Measurements from ENCODE around the gene AP1S3.

AP1S3 gene

GRCh38 chr2:223870840-223871611, 33.6 kb upstream of the AP1S3 start:
- ATAC-seq (ENCODE audit: low read depth) (no peak), DNase-seq (ENCODE audit: low spot score) (no peak)
- H3K4me3 ChIP-seq (ENCODE audit: severe bottlenecking), result no peak overlapping the region
- H3K9me3 ChIP-seq (ENCODE audit: severe bottlenecking), result no peaks in the 10 kb centered on the region
- H3K36me3 ChIP-seq (ENCODE audit: low read depth), result peaks cover 34% of the 10 kb centered on the region
- TF ChIP-seq, protein P1, sequence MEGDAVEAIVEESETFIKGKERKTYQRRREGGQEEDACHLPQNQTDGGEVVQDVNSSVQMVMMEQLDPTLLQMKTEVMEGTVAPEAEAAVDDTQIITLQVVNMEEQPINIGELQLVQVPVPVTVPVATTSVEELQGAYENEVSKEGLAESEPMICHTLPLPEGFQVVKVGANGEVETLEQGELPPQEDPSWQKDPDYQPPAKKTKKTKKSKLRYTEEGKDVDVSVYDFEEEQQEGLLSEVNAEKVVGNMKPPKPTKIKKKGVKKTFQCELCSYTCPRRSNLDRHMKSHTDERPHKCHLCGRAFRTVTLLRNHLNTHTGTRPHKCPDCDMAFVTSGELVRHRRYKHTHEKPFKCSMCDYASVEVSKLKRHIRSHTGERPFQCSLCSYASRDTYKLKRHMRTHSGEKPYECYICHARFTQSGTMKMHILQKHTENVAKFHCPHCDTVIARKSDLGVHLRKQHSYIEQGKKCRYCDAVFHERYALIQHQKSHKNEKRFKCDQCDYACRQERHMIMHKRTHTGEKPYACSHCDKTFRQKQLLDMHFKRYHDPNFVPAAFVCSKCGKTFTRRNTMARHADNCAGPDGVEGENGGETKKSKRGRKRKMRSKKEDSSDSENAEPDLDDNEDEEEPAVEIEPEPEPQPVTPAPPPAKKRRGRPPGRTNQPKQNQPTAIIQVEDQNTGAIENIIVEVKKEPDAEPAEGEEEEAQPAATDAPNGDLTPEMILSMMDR (IDR thresholded peaks at IDR 0.05; ENCODE audit: poor library complexity, severe bottlenecking), result no peak
- no peak overlapping the region for H3K27ac ChIP-seq (ENCODE audit: poor library complexity, severe bottlenecking)
- no peaks in the 10 kb centered on the region for H3K27me3 ChIP-seq (ENCODE audit: insufficient read depth, poor library complexity, severe bottlenecking)
- H3K4me1 ChIP-seq (ENCODE audit: insufficient read depth, poor library complexity, severe bottlenecking), result peaks cover 2% of the 10 kb centered on the region

GRCh38 chr2:223868005-223868404, 30.6 kb upstream of the AP1S3 start:
- Histone ChIP-seq H3K4me1 (ENCODE audit: insufficient read depth, poor library complexity, severe bottlenecking) (peaks cover 5% of the 10 kb centered on the region), H3K36me3 (ENCODE audit: low read depth) (peaks cover 10% of the 10 kb centered on the region; the same call in 1 of the 2 replicates), H3K9me3 (ENCODE audit: severe bottlenecking) (no peaks in the 10 kb centered on the region), H3K27ac (ENCODE audit: poor library complexity, severe bottlenecking) (no peak overlapping the region), H3K27me3 (ENCODE audit: insufficient read depth, poor library complexity, severe bottlenecking) (no peaks in the 10 kb centered on the region), H3K4me3 (ENCODE audit: severe bottlenecking) (no peak overlapping the region)
- DNase-seq (ENCODE audit: low spot score), result no peak
- TF ChIP-seq, protein P1 (IDR thresholded peaks at IDR 0.05; ENCODE audit: poor library complexity, severe bottlenecking), result no peak
- ATAC-seq (ENCODE audit: low read depth), result no peak

GRCh38 chr2:223865907-223866508, 28.6 kb upstream of the AP1S3 start:
- DNase-seq (ENCODE audit: low spot score), result no peak
- TF ChIP-seq, protein P1 (IDR thresholded peaks at IDR 0.05; ENCODE audit: poor library complexity, severe bottlenecking), result no peak
- Histone ChIP-seq H3K9me3 (ENCODE audit: severe bottlenecking) (no peaks in the 10 kb centered on the region), H3K4me3 (ENCODE audit: severe bottlenecking) (no peak overlapping the region), H3K4me1 (ENCODE audit: insufficient read depth, poor library complexity, severe bottlenecking) (peaks cover 15% of the 10 kb centered on the region), H3K27ac (ENCODE audit: poor library complexity, severe bottlenecking) (peak overlapping the region; percentile 7), H3K27me3 (ENCODE audit: insufficient read depth, poor library complexity, severe bottlenecking) (no peaks in the 10 kb centered on the region), H3K36me3 (ENCODE audit: low read depth) (no peaks in the 10 kb centered on the region)
- peak; percentile 68 for ATAC-seq (ENCODE audit: low read depth)

- H3K27me3 ChIP-seq (ENCODE audit: insufficient read depth, poor library complexity, severe bottlenecking), result no peaks in the 10 kb centered on the region
- no peaks in the 10 kb centered on the region for H3K36me3 ChIP-seq (ENCODE audit: low read depth)
- no peak overlapping the region for H3K4me3 ChIP-seq (ENCODE audit: severe bottlenecking)
- no peaks in the 10 kb centered on the region for H3K9me3 ChIP-seq (ENCODE audit: severe bottlenecking)
- H3K4me1 ChIP-seq (ENCODE audit: insufficient read depth, poor library complexity, severe bottlenecking), result peaks cover 20% of the 10 kb centered on the region
- no peak for DNase-seq (ENCODE audit: low spot score)
- H3K27ac ChIP-seq (ENCODE audit: poor library complexity, severe bottlenecking), result peak overlapping the region; percentile 7
- ATAC-seq (ENCODE audit: low read depth), result no peak
- TF ChIP-seq, protein P1 (IDR thresholded peaks at IDR 0.05; ENCODE audit: poor library complexity, severe bottlenecking), result no peak
Observed at GRCh38 chr2:223865124-223865523, 27.7 kb upstream of the AP1S3 start.

DNA sequence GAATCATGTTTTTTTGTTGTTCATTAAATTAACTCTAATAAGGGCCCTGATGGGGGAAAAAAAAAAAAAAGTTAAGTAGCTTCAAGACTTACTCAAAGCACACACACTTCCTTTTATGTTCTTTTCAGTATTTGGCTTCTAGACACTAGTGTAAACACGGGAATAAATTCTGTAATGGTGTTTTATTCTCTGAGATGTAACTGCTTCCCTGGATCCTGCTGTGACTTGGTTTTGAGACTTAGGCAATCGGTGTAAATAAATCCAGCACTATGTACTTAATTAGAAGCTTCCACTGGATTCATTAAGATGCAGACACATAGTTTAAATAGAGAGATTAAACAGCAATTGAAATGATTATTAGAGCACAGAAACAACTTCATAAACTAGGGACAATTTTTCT, 26.1 kb upstream of the AP1S3 start:
- ATAC-seq (ENCODE audit: low read depth) (no peak), DNase-seq (ENCODE audit: low spot score) (no peak)
- peak overlapping the region; percentile 17 for H3K27ac ChIP-seq (ENCODE audit: poor library complexity, severe bottlenecking)
- H3K36me3 ChIP-seq (ENCODE audit: low read depth), result no peaks in the 10 kb centered on the region
- TF ChIP-seq, protein P1 (IDR thresholded peaks at IDR 0.05; ENCODE audit: poor library complexity, severe bottlenecking), result no peak
- no peaks in the 10 kb centered on the region for H3K27me3 ChIP-seq (ENCODE audit: insufficient read depth, poor library complexity, severe bottlenecking)
- no peak overlapping the region for H3K4me3 ChIP-seq (ENCODE audit: severe bottlenecking)
- peaks cover 20% of the 10 kb centered on the region for H3K4me1 ChIP-seq (ENCODE audit: insufficient read depth, poor library complexity, severe bottlenecking)
- H3K9me3 ChIP-seq (ENCODE audit: severe bottlenecking), result no peaks in the 10 kb centered on the region
